Right atrium auricular region (tissue), 2 donors: ENCODE measurements around the gene CDC42EP2. TPM values are rescaled to one million over a fixed set of nuclear protein-coding genes. Genes with fewer than 3 reads are reported as not detected.
A peak's percentile ranks its signal among the peaks of the same experiment; 100 is the strongest.

Experiments
- DNase-seq: peaks from one replicate; pipeline ENCODE4 v3.0.0-alpha.2; 2019; ENCODE audit warnings: low spot score
- H3K27ac ChIP-seq, 2 donors: fragments of 200-600 bp; sonication (generic); 1 replicate in 1 of 2; 2 replicates in 1 of 2; pipeline ENCODE4 v1.5.1; 2016 to 2019
- H3K27me3 ChIP-seq, 2 donors: fragments of 200-600 bp; sonication (generic); one replicate each; pipeline versions ENCODE4 v1.5.1 to v1.6.0; 2017 to 2019
- H3K36me3 ChIP-seq: fragments of 200-600 bp; sonication (generic); one replicate; pipeline ENCODE4 v1.5.1; 2016
- H3K4me1 ChIP-seq, 2 donors: fragments of 200-600 bp; sonication (generic); one replicate each; pipeline versions ENCODE4 v1.5.1 to v1.6.0; 2017 to 2019
- H3K4me3 ChIP-seq, 2 donors: fragments of 200-600 bp; sonication (generic); 1 replicate in 1 of 2; 2 replicates in 1 of 2; pipeline ENCODE4 v1.5.1; 2017 to 2019; ENCODE audit warnings: mild to moderate bottlenecking in 1 of 2, moderate library complexity in 1 of 2
- H3K9me3 ChIP-seq, 2 donors: fragments of 200-600 bp; sonication (generic); one replicate each; pipeline ENCODE4 v1.5.1; 2019
- total RNA-seq, 2 donors: library from RNA; depleted of rRNA; stranded (reverse); fragments of >200 nt; gene quantifications; one replicate each; pipeline ENCODE4 v1.1.0, GENCODE V29; 2016
- TF ChIP-seq, protein P1 (sequence below), 2 donors: fragments of 200-600 bp; sonication (generic); IDR thresholded peaks; one replicate each; pipeline ENCODE4 v1.5.1; 2019; ENCODE audit warnings: antibody characterized with exemption in 2 of 2

CDC42EP2 gene, protein sequence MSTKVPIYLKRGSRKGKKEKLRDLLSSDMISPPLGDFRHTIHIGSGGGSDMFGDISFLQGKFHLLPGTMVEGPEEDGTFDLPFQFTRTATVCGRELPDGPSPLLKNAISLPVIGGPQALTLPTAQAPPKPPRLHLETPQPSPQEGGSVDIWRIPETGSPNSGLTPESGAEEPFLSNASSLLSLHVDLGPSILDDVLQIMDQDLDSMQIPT
- 10 to 100 TPM; 14.4 to 31.0 TPM for total RNA-seq

DNA sequence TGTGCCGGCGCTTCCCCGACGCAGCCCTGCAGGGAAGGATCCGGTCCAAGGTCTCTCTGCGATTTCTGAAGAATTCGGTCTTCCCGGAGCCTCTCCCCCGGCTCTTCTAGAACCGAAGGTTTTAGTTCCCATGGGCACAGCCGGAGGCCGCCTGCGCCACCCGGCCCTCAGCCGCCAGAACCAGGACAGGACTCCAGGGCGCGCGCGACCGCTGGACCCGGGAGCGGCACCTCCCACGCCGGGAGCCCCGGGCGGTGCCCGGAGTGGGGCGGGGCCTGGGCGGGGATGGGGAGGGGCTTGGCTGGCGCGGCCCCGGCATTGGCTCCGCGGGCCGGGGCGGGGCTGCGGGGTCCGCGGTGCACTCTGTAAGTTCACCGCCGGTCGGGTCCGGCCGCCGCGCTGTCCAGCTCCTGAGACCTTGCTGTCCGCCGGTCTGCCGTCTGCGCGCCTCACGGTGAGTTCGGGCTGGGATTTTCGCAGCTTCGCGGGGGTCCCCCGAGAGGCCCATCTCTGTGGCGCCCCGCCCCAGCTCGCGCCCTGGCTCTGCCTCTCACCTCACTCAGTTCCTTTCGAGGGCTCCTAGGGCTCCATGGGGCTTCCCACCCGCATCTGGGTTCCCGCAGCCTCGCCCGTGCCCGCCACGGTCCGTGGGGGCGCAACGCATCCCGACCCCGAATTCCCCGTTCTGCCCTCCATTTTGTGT lies at the start of gene CDC42EP2:
TSS of gene CDC42EP2 (plus strand) at position 366 of the 703 bp plus-strand sequence. CDS start 6,033 bp downstream, outside the sequence.
- Histone ChIP-seq H3K4me3 (peak within 1 kb of the TSS; percentile 90 to 96), H3K36me3 (no peaks in the 10 kb centered on the region), H3K4me1 (peaks cover 0 to 71% of the 10 kb centered on the region in 2 donors), H3K9me3 (no peaks in the 10 kb centered on the region), H3K27me3 (no peaks in the 10 kb centered on the region), H3K27ac (peak within 1 kb of the TSS; percentile 93 to 97)
- TF ChIP-seq, protein P1, sequence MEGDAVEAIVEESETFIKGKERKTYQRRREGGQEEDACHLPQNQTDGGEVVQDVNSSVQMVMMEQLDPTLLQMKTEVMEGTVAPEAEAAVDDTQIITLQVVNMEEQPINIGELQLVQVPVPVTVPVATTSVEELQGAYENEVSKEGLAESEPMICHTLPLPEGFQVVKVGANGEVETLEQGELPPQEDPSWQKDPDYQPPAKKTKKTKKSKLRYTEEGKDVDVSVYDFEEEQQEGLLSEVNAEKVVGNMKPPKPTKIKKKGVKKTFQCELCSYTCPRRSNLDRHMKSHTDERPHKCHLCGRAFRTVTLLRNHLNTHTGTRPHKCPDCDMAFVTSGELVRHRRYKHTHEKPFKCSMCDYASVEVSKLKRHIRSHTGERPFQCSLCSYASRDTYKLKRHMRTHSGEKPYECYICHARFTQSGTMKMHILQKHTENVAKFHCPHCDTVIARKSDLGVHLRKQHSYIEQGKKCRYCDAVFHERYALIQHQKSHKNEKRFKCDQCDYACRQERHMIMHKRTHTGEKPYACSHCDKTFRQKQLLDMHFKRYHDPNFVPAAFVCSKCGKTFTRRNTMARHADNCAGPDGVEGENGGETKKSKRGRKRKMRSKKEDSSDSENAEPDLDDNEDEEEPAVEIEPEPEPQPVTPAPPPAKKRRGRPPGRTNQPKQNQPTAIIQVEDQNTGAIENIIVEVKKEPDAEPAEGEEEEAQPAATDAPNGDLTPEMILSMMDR (IDR thresholded peaks at IDR 0.05), result no peak
- peak; percentile 92 for DNase-seq

DNA sequence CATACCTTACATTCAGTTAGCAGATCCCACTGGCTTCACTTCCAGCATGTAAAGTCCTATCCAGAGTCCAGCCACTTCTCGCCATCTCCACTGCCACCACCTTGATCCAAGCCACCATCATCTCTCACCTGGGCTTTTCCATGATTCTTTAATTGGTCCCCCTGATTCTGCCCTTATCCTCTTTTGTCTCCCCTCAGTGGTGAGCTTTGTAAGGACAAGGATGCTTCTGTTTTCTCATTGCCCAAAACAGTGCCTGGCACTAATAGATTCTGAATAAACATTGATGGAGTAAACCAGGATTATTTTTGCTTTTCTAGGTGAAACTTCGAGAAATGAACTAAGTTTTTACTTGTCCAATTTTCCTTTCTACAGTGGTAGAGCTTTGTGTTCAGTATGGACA lies 48.5 kb upstream of the CDC42EP2 start:
- no peak for DNase-seq
- TF ChIP-seq, protein P1 (IDR thresholded peaks at IDR 0.05), result no peak
- H3K27ac ChIP-seq, result no peak overlapping the region
- peaks cover 0 to 14% of the 10 kb centered on the region in 2 donors for H3K4me1 ChIP-seq
- H3K27me3 ChIP-seq, result no peaks in the 10 kb centered on the region
- H3K9me3 ChIP-seq, result no peaks in the 10 kb centered on the region
- peaks cover 14% of the 10 kb centered on the region for H3K36me3 ChIP-seq
- no peak overlapping the region for H3K4me3 ChIP-seq

DNA sequence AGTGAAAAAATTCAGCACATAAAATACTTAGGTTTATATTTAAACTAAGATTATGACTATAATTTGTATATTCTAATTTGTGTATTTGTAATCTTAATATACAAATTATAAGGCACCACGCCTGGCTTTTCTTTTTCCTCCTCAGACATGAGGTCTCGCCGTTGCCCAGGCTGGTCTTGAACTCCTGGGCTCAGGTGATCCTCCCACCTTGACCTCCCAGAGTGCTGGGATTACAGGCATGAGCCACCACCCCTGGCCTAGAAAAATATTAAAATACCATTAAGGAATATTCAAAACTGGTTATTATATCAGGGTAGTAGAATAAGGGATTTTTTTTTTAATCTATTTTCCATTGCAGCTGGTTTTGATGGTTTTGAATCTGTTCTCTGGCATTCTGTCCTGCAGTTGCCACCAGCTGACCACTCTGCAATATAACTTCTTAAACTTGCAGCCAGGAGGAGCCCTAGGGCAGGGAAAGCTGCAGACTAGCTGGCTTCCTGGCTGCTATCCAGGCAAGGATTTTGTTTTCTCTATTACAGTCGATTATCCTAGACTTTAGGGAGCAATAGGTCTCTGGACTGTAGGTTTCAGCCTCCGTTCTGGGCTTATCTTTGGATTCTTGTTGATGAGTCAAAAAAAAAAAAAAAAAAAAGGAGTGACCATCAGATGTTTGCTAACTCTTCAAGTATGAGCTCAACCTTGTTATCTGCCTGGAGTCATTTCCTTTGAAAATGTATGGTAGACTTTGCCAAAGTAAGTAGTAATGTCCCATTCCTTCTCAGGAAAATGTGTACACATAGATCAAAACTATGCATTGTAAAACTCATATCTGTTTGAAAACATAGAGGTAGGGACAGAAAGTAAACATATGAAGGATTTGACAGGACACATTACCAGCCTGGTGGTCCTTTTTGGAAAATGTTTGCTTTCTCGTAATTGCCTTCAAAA lies 39.7 kb upstream of the CDC42EP2 start:
- H3K4me1 ChIP-seq, result peaks cover 0 to 14% of the 10 kb centered on the region in 2 donors
- TF ChIP-seq, protein P1 (IDR thresholded peaks at IDR 0.05), result peak; percentile 60 to 82
- peak; percentile 95 for DNase-seq
- peak overlapping the region; percentile 14 to 35 for H3K27ac ChIP-seq
- peaks cover under 1% of the 10 kb centered on the region for H3K36me3 ChIP-seq
- no peaks in the 10 kb centered on the region for H3K27me3 ChIP-seq
- H3K4me3 ChIP-seq, result no peak overlapping the region
- H3K9me3 ChIP-seq, result no peaks in the 10 kb centered on the region

DNA sequence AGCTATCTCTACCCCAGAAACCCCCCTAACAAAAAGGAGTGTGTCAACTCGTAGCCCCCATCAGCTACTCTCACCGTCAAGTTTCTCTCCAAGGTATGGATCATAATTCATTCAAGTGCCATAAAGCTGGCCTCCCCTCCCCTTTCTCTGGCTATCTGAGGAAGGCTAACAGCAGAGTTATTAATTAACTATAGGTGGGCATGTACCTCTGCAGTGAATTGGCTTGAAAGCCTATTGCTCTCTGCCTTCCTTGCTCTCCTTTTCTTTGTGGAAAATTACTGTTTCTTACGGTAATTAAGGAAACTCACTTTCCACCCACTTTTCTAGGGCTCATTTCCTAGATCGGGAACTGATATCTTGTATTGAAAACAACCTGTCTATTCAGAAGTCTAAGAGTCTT lies 38.8 kb upstream of the CDC42EP2 start:
- peaks cover 0 to 14% of the 10 kb centered on the region in 2 donors for H3K4me1 ChIP-seq
- no peak overlapping the region for H3K4me3 ChIP-seq
- H3K36me3 ChIP-seq, result no peaks in the 10 kb centered on the region
- H3K27me3 ChIP-seq, result no peaks in the 10 kb centered on the region
- no peaks in the 10 kb centered on the region for H3K9me3 ChIP-seq
- no peak for DNase-seq
- peak overlapping the region in 1 of 2 donors; percentile 35 for H3K27ac ChIP-seq
- TF ChIP-seq, protein P1 (IDR thresholded peaks at IDR 0.05), result no peak

DNA sequence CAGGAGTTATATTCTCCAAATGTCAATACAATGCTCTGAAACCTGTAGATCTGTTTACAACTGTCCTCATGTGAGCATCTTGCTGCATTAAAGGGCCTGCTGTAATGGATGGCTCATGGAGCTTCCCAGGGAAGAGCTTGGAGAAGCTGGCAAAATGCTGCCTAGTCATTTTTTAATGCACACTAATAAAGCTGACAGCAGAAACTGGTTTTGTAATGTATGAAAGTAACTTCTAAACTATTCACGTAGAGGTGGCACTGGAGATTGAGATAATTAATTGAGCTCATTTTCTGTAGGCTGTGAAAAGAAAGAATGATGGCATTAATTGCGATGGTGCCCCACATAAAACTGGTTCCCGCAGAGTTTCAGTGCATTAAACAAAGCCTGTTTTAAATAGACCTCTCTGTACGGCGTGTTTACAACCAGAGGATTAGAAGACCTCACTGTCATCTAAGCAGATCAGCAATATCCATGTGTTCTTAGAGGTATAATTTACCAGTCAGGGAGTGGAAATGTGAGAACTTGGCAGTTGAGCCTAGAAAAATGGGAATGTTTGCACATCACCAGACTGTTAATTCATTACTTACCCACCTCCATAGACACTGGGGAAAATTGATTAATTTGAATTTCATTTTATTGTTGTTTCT lies 36.9 kb upstream of the CDC42EP2 start:
- H3K4me1 ChIP-seq, result peaks cover 0 to 14% of the 10 kb centered on the region in 2 donors

More for the DNA sequence above, 36.9 kb upstream of the CDC42EP2 start:
- TF ChIP-seq, protein P1 (IDR thresholded peaks at IDR 0.05), result no peak
- no peaks in the 10 kb centered on the region for H3K9me3 ChIP-seq
- H3K4me3 ChIP-seq, result no peak overlapping the region
- peak overlapping the region in 1 of 2 donors; percentile 59 for H3K27ac ChIP-seq
- DNase-seq, result no peak
- H3K36me3 ChIP-seq, result peaks cover 10% of the 10 kb centered on the region
- H3K27me3 ChIP-seq, result no peaks in the 10 kb centered on the region
